Epithelial cell of proximal tubule (primary cell): ENCODE data around the gene PTPRG. TPM values are rescaled to one million over a fixed set of nuclear protein-coding genes. Genes with fewer than 3 reads are reported as not detected.

Experiments used
- DNase-seq: peaks from one replicate; pipeline ENCODE4 v3.0.0-alpha.2; 2011; ENCODE audit warnings: low read depth
- H3K4me3 ChIP-seq: 2 replicates; pipeline ENCODE4 v1.5.1; 2011; ENCODE audit warnings: low read depth, mild to moderate bottlenecking, low read length
- CTCF ChIP-seq: conservative IDR thresholded peaks from 2 replicates; pipeline ENCODE4 v1.5.1; 2012; ENCODE audit warnings: low read depth, mild to moderate bottlenecking, low read length
- total RNA-seq: library from RNA; depleted of rRNA; stranded (reverse); fragments of >200 nt; gene quantifications from 2 replicates; pipeline ENCODE4 v1.2.3, GENCODE V29; 2015

Gene PTPRG
- total RNA-seq, 1 donor from 2014 or later, result 13.5 TPM

- no peak overlapping the region for H3K4me3 ChIP-seq
- no peak for DNase-seq
- TF ChIP-seq CTCF, result no peak
Measured at GRCh38 chr3:61928776-61929314, 367.5 kb downstream of the PTPRG start.

GRCh38 chr3:61929617-61930016, 368.2 kb downstream of the PTPRG start:
- no peak for DNase-seq
- no peak overlapping the region for H3K4me3 ChIP-seq
- no peak for TF ChIP-seq CTCF

- TF ChIP-seq CTCF, result no peak
- H3K4me3 ChIP-seq, result no peak overlapping the region
- DNase-seq, result no peak
Measured at GRCh38 chr3:61932499-61932898, 371.1 kb downstream of the PTPRG start.

GRCh38 chr3:61933798-61934504, 372.6 kb downstream of the PTPRG start:
- no peak overlapping the region for H3K4me3 ChIP-seq
- no peak for TF ChIP-seq CTCF
- no peak for DNase-seq

- TF ChIP-seq CTCF, result no peak
- H3K4me3 ChIP-seq, result no peak overlapping the region
Measured at GRCh38 chr3:61934505-61934871, 373.1 kb downstream of the PTPRG start.

GRCh38 chr3:61935814-61936213, 374.4 kb downstream of the PTPRG start:
- no peak for TF ChIP-seq CTCF

More at GRCh38 chr3:61934505-61934871, 373.1 kb downstream of the PTPRG start:
- no peak for DNase-seq

GRCh38 chr3:61936344-61936937, 375.1 kb downstream of the PTPRG start:
- DNase-seq, result no peak
- peak; percentile 68 for TF ChIP-seq CTCF
- no peak overlapping the region for H3K4me3 ChIP-seq

More at GRCh38 chr3:61935814-61936213, 374.4 kb downstream of the PTPRG start:
- DNase-seq, result no peak
- H3K4me3 ChIP-seq, result no peak overlapping the region
